ENCODE results near the gene COX4I2. TPM values are rescaled to one million over a fixed set of nuclear protein-coding genes. Genes with fewer than 3 reads are reported as not detected.

Gene COX4I2
- total and polyA plus RNA-seq, 2 of the 4 experiments (the other 2 are of a cell fraction): not detected

DNA sequence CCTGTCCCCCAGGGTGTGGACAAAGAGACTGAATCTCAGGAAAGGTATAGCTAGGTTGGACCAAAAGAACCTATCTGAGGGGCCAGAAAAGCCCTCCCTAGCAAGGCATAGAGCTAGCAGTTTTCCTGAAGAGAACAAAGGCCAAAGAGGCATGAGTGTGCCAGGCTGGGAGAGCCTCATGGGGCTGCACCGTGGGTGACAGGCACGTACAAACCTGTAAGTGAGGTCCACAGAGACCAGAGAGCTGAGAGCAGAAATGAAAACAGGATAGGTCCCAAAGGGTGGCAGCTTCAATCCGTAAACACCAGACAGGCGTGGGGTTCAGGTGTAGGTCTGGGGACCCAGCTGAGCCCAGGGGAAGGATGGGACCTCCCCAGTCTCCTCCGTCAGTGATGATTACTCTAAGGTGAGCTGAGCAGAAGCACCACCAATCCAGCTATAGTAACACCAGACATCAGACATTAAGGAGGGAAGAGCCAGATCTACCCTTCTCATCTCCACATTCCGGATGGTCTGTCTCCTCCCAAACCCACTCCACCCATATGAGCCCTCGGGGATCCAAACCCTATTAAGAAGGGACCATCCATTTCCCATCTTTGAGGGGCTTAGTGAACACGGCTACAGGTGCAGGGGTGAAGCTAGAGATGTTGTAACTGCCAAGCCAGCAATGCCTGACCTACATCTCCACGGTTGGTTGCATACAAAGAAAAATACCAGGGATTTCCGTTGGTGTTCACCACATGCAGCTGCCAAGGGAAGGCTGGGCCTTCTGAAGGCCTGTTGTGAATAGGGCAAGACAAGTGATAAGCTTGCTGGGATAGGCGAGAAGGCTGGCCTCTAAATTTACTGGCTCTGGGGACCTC lies 46.7 kb downstream of the COX4I2 start:
- Histone ChIP-seq H3K4me1 (ENCODE audit: control insufficient read depth, insufficient read depth, low read length) (peaks cover 2% of the 10 kb centered on the region), H3K14ac (replicated peaks; ENCODE audit: low read depth, low read length) (no peak overlapping the region), H2AK5ac (ENCODE audit: low read depth, low read length) (0 out of 2 replicates have a peak overlapping the region, but pooled peaks have one; percentile 2), H4K8ac (ENCODE audit: low read depth in 2 of 2, low read length in 2 of 2) (no peak overlapping the region), H2BK120ac (ENCODE audit: low read depth, low read length) (no peak overlapping the region), H3K9ac (ENCODE audit: low read depth, low read length) (no peak overlapping the region), H3K4me3 (ENCODE audit: insufficient read depth, low read depth, low read length) (no peak overlapping the region), H2BK20ac (ENCODE audit: low read depth, low read length) (no peak overlapping the region), H3K18ac (ENCODE audit: low read depth, low read length) (no peak overlapping the region), H3K23ac (ENCODE audit: low read depth, low read length) (no peak overlapping the region), H4K5ac (ENCODE audit: low read depth, low read length) (no peak overlapping the region), H2AFZ (replicated peaks; ENCODE audit: low read length, poor library complexity) (no peak overlapping the region), H2AK9ac (replicated peaks; ENCODE audit: low read depth, low read length, poor library complexity) (no peak overlapping the region), H3K4ac (ENCODE audit: low read depth, low read length) (peak overlapping the region; percentile 0; the same call in 1 of the 2 replicates), H3K4me2 (ENCODE audit: low read depth, low read length) (no peak overlapping the region), H4K20me1 (ENCODE audit: insufficient read depth, low read length) (peaks cover 23% of the 10 kb centered on the region; the same call in 1 of the 2 replicates), H3K56ac (ENCODE audit: extremely low read depth, insufficient read depth, low read length) (no peak overlapping the region), H3K36me3 (ENCODE audit: control insufficient read depth, insufficient read depth, low read length) (peaks cover 15% of the 10 kb centered on the region), H2BK15ac (ENCODE audit: low read depth, low read length) (no peak overlapping the region), H3K27me3 (ENCODE audit: control insufficient read depth, insufficient read depth, low read length) (no peaks in the 10 kb centered on the region), H3K9me1 (ENCODE audit: insufficient read depth, low read length) (peaks cover 20% of the 10 kb centered on the region), H3K27ac (ENCODE audit: insufficient read depth, low read length) (no peak overlapping the region), H2BK5ac (ENCODE audit: low read depth, low read length, poor library complexity, severe bottlenecking) (no peak overlapping the region), H3K79me1 (ENCODE audit: low read depth in 1 of 2, low read length in 2 of 2) (peaks cover 48 to 90% of the 10 kb centered on the region in 2 experiments), H3K9me3 (ENCODE audit: control insufficient read depth, insufficient read depth, low read length) (no peaks in the 10 kb centered on the region), H4K91ac (ENCODE audit: insufficient read depth, low read depth, low read length) (no peak overlapping the region)
- BruUV-seq (replicated peaks): no TSS peak
- in situ Hi-C loops (cut with MboI; ENCODE audit: low sequenced_read_pairs): no loop called here
- no peak for DNase-seq
- dilution Hi-C loops (cut with HindIII; ENCODE audit: low sequenced_read_pairs, unreplicated experiment): no loop called here
- TF ChIP-seq, protein P1, sequence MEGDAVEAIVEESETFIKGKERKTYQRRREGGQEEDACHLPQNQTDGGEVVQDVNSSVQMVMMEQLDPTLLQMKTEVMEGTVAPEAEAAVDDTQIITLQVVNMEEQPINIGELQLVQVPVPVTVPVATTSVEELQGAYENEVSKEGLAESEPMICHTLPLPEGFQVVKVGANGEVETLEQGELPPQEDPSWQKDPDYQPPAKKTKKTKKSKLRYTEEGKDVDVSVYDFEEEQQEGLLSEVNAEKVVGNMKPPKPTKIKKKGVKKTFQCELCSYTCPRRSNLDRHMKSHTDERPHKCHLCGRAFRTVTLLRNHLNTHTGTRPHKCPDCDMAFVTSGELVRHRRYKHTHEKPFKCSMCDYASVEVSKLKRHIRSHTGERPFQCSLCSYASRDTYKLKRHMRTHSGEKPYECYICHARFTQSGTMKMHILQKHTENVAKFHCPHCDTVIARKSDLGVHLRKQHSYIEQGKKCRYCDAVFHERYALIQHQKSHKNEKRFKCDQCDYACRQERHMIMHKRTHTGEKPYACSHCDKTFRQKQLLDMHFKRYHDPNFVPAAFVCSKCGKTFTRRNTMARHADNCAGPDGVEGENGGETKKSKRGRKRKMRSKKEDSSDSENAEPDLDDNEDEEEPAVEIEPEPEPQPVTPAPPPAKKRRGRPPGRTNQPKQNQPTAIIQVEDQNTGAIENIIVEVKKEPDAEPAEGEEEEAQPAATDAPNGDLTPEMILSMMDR (conservative IDR thresholded peaks at IDR 0.05; ENCODE audit: low read depth, low read length): no peak
- TF ChIP-seq SMC3 (IDR thresholded peaks at IDR 0.05; ENCODE audit: low read depth, low read length): no peak
- intact Hi-C loops (cut with micrococcal nuclease): no loop called here
- WGBS, 2 experiments (ENCODE audit: extremely low coverage in 2 of 2, insufficient read length in 1 of 2): 94% methylated on average over 3 of the region's 11 CpGs; no CpG with 5 or more reads in 1 of the 2 experiments
- ChIA-PET POLR2A (ENCODE audit: unreplicated experiment) (no interaction called here), CTCF (interaction anchor here (1.2 kb wide), 1 partner anchor 23 kb away, joined by 3 read pairs; no protein-coding TSS in a partner anchor)
- ATAC-seq (ENCODE audit: low read depth): no peak
